Upper lobe of right lung (tissue), 1 donor: ENCODE data around the gene PDZK1. TPM values are rescaled to one million over a fixed set of nuclear protein-coding genes. Genes with fewer than 3 reads are reported as not detected.
"Not testable (repeated sequence)": the region's sequence is repeated elsewhere in the genome, so short reads cannot be mapped to it uniquely, and the experiment has no call there.

Experiments
- ATAC-seq: fragments of 200-7000 bp; cut with Tn5 transposase; one replicate; pipeline ENCODE4 v1.9.1; 2020; ENCODE audit warnings: mild to moderate bottlenecking, moderate library complexity
- DNase-seq: peaks from one replicate; pipeline ENCODE4 v3.0.0-alpha.2; 2020
- H3K27ac ChIP-seq: fragments of 200-600 bp; one replicate; pipeline ENCODE4 v1.8.0; 2022
- H3K27me3 ChIP-seq: fragments of 200-600 bp; one replicate; pipeline ENCODE4 v1.8.0; 2022; ENCODE audit warnings: mild to moderate bottlenecking
- H3K36me3 ChIP-seq: fragments of 200-600 bp; one replicate; pipeline ENCODE4 v1.8.0; 2022
- H3K4me1 ChIP-seq: fragments of 200-600 bp; one replicate; pipeline ENCODE4 v1.8.0; 2022
- H3K4me3 ChIP-seq: fragments of 200-600 bp; one replicate; pipeline ENCODE4 v1.8.0; 2022; ENCODE audit warnings: mild to moderate bottlenecking
- H3K9me3 ChIP-seq: fragments of 200-600 bp; one replicate; pipeline ENCODE4 v1.8.0; 2022
- intact Hi-C: fragments of 100-400 bp; cut with DNase I; formaldehyde crosslinking; loops from one replicate; pipeline ENCODE4 v1.11.0; 2022
- total RNA-seq: library from RNA; stranded (reverse); fragmentation: NEBNext Ultra II Directional; extraction: Animal tissue kit (Norgen Biotek cat#: 25700); gene quantifications from one replicate; pipeline ENCODE4 v1.2.1, GENCODE V29; 2021
- TF ChIP-seq, protein P1 (sequence below): fragments of 200-600 bp; IDR thresholded peaks from one replicate; pipeline ENCODE4 v1.8.0; 2022; ENCODE audit warnings: antibody characterized with exemption
- donor health status: DM: no; HTN: yes; CAD: no; lungs with severe emphysema.

The PDZK1 gene
- total RNA-seq, 1 donor from 2014 or later = 0.67 TPM

DNA sequence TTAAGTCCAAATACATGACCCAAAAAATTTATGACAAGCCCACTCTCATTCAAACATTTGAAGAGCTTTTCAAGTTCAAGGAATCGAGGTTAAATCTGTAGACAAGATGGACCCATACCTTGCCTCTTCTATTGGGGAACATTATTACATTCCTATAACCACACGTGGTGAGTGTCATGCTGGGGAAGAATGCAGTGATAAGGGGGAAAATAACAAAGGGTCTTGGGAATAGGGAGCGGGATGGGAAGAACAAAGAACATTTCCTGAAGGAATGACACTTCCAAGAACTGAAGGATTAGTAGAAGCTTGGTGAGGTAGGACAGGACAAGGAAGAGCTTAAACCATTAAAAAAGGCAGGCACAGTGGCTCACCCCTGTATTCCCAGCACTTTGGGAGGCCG, 18.8 kb downstream of the PDZK1 start:
- DNase-seq (no peak), ATAC-seq (no peak)
- no peaks in the 10 kb centered on the region for H3K27me3 ChIP-seq
- no peaks in the 10 kb centered on the region for H3K9me3 ChIP-seq
- intact Hi-C loops = no loop called here
- H3K4me3 ChIP-seq = no peak overlapping the region
- H3K4me1 ChIP-seq = no peaks in the 10 kb centered on the region
- H3K27ac ChIP-seq = no peak overlapping the region
- H3K36me3 ChIP-seq = no peaks in the 10 kb centered on the region
- TF ChIP-seq, protein P1, sequence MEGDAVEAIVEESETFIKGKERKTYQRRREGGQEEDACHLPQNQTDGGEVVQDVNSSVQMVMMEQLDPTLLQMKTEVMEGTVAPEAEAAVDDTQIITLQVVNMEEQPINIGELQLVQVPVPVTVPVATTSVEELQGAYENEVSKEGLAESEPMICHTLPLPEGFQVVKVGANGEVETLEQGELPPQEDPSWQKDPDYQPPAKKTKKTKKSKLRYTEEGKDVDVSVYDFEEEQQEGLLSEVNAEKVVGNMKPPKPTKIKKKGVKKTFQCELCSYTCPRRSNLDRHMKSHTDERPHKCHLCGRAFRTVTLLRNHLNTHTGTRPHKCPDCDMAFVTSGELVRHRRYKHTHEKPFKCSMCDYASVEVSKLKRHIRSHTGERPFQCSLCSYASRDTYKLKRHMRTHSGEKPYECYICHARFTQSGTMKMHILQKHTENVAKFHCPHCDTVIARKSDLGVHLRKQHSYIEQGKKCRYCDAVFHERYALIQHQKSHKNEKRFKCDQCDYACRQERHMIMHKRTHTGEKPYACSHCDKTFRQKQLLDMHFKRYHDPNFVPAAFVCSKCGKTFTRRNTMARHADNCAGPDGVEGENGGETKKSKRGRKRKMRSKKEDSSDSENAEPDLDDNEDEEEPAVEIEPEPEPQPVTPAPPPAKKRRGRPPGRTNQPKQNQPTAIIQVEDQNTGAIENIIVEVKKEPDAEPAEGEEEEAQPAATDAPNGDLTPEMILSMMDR = no peak

DNA sequence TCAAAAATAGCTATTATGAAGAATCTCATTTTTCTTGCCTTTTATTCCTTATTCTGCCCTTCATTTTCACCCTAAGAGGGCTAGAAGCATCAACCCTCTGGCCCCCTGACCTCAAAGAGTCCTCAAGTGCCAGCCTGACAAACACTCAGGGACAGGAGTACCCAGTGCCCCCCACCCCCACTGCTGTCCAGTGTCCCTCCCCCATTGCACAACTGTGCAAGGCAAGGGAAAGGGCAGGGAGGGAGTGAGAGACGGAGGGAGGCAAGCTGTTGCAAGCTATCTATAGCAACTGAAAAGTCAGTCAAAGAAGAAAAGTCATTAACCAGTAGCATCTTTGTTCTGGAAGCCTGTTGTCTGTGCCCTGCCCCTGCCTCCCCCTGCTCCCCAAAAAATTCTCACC, 21.1 kb downstream of the PDZK1 start:
- intact Hi-C loops, DNase-seq, H3K4me1 ChIP-seq, H3K27ac ChIP-seq, H3K27me3 ChIP-seq, H3K4me3 ChIP-seq, H3K9me3 ChIP-seq, H3K36me3 ChIP-seq: not testable (repeated sequence)
- peak; percentile 65 for ATAC-seq

DNA sequence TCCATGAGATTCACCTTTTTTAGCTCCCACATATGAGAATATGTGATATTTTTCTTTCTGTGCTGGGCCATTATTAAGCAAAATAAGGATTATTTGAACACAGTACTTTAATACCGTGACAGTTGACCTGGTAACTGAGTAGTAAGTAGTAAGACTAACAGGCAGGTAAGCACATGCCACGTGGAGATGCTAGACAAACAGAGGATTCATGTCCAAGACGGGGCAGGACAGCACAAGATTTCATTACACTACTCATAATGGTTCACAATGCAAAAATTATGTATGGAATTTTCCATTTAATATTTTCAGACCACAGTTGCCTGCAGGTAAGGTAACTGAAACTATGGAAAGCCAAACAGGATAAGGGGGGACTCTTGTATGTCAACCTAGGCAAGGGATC, 22.3 kb downstream of the PDZK1 start:
- H3K9me3 ChIP-seq, H3K4me1 ChIP-seq, DNase-seq, H3K36me3 ChIP-seq, H3K27ac ChIP-seq, H3K27me3 ChIP-seq, H3K4me3 ChIP-seq, ATAC-seq, intact Hi-C loops: not testable (repeated sequence)

DNA sequence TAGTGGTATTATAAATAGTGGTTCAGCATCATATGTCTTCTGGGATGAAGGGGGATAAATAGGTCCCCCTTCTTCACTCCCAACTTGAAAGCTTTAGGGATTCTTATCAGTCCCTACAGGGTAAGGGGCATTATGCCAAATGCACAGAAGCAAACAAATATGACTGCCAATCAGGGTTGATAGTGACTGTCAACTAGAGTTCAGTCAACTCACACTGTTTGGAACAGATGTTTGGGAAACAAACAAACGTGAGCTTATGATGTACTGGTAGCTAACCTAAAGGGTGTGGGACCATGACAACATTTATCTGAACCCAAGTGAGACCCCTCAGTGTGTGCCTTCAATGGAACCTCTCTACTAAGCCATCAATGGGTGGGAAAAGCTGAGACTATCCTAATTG, 34.0 kb downstream of the PDZK1 start:
- ATAC-seq, H3K4me3 ChIP-seq, H3K36me3 ChIP-seq, H3K4me1 ChIP-seq, H3K27me3 ChIP-seq, DNase-seq, intact Hi-C loops, H3K27ac ChIP-seq, H3K9me3 ChIP-seq: not testable (repeated sequence)

DNA sequence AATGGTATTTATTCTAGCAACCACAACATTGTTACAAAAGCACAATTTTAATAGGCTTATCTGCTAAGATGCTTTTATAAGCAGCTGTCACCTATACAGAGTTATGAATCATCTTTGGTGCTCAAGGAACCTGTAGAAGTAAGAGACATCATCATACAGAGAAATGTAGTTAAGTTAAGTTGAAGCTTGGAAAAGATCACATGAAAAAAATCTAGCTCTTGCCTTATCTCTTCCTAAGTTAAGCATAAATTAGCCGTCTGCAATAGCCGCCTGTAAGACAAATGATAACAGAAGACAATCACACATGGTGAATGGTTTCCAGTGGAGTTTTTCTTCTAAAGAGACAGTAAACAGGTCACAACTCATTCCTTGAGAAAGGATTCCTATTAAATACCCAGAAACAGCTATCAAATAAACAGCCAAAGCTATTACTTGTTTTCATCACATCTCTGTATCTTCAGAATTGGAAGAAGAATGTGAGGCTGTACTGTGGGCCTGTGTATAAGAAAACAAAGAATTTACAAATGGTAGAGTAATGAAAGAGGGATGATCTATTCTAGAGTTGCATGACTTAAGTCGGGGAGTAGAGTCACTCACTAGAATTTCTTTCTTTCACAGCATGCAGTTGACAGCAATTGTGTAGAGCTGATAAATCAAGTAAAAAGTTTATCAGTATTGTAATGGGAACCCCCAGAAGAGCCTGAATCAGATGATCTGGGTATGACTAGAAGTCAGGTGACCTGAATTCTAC, 36.0 kb downstream of the PDZK1 start:
- H3K36me3 ChIP-seq, H3K4me1 ChIP-seq, H3K4me3 ChIP-seq, intact Hi-C loops, H3K9me3 ChIP-seq, ATAC-seq, H3K27ac ChIP-seq, DNase-seq, H3K27me3 ChIP-seq: not testable (repeated sequence)

DNA sequence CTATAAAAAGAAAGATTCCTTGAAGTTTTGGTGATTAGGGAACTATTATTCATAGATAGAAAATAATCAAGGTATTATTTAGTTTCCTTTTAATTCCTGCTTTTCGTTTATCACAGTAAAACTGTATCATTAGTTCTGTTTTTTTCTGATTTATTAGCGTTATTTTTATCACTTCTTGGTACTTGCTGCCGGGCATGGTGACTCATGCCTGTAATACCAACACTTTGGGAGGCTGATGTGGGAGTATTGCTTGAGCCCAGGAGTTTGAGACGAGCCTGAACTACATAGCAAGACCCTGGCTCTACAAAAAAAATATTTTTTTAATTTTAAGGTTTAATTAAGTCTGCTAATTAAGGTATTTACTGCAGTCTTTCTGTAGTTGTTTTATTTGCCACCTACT, 42.2 kb downstream of the PDZK1 start:
- ATAC-seq, H3K9me3 ChIP-seq, H3K27me3 ChIP-seq, H3K4me3 ChIP-seq, H3K27ac ChIP-seq, H3K4me1 ChIP-seq, H3K36me3 ChIP-seq, DNase-seq, intact Hi-C loops: not testable (repeated sequence)

DNA sequence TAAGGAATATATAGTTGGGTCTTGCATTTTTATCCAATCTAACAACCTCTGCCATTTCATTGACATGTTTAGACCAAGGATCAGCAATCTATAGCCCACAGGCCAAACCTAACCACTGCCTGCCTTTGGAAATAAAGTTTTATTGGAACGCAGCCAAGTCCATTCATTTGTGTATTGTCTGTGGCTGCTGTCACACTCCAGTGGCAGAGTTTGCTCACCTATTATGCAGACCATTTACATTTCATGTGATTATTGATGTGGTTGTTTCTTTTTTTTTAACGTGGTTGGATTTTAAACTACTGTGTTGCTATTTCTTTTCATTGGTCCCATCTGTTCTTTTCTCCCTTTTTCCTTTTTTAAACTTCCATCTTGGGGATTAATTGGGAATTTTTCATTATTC, 44.7 kb downstream of the PDZK1 start:
- H3K4me1 ChIP-seq, H3K9me3 ChIP-seq, intact Hi-C loops, H3K4me3 ChIP-seq, ATAC-seq, H3K27ac ChIP-seq, H3K36me3 ChIP-seq, DNase-seq, H3K27me3 ChIP-seq: not testable (repeated sequence)

DNA sequence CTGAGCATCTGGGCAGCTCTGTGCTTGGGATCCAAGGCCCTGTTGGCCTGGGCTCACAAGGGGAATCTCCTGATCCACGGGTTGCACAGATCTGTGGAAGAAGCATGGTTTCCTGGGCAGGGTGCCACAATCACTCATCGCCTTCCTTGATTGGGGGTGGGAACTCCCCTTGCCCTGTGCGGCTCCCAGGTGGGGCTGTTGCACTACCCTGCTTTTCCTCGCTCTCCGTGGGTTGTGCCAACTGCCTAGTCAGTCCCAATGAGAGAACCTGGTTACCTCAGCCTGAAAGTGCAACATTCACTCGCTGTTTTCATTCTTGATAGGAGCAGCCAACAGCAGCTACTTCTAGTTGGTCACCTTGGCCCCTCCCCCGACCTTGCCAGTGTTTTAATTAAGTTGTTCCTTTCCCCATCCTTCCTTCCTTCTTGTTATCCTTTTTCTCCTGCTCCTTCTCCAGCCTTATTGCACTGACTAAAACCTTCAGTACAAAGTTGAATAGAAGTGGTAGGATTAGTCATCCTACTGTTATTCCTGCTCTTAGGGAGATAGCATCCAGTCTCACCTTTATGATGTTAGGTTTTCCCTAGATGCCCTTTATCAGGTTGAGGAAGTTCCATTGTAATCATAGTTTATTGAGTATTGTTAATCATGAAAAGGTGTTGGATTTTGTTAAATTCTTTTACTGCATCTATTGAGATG, 50.8 kb downstream of the PDZK1 start:
- intact Hi-C loops, H3K4me1 ChIP-seq, H3K27me3 ChIP-seq, H3K9me3 ChIP-seq, H3K36me3 ChIP-seq, H3K4me3 ChIP-seq, DNase-seq, H3K27ac ChIP-seq: not testable (repeated sequence)
- peak; percentile 31 for ATAC-seq

DNA sequence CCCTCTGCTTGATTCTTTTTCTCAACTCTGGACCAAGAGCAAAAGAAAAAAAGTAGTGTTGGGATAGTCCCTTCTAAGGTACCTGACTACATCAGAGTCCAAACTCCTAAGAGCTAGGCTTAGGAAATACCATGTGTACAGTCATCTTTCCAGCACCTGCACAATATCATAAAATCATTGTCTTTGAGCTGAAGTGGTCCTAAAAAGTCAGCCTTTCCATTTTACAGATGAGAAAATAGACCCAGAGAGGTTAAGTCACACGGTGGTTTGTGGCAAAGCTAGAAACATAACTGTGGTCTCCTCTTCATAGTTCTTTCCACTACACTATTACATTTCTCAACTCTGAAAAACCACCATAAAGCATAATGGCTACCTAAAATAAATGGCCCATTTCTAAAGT, 63.2 kb downstream of the PDZK1 start:
- H3K36me3 ChIP-seq, ATAC-seq, DNase-seq, intact Hi-C loops, H3K27me3 ChIP-seq, H3K27ac ChIP-seq, H3K4me3 ChIP-seq, H3K9me3 ChIP-seq, H3K4me1 ChIP-seq: not testable (repeated sequence)

DNA sequence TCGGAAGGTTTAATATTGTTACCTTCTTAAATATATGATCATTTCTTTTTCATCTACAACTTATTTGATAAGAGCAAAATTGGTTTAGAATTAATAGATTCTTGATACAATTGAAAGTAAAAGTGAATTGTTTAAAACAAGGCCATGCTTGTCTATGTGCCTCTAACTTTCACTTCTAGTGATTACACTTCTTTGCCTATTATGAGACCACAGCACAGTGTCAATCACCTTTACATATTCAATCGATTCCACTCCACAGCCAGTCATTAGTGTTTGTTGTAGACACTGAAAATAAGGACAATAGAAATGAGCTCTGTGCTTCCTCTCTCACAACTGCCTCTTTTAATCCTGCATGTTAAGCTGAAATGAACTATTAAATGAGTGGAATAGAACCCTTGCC, 65.3 kb downstream of the PDZK1 start:
- H3K27me3 ChIP-seq, intact Hi-C loops, H3K4me3 ChIP-seq, H3K36me3 ChIP-seq, H3K9me3 ChIP-seq, ATAC-seq, DNase-seq, H3K4me1 ChIP-seq, H3K27ac ChIP-seq: not testable (repeated sequence)

DNA sequence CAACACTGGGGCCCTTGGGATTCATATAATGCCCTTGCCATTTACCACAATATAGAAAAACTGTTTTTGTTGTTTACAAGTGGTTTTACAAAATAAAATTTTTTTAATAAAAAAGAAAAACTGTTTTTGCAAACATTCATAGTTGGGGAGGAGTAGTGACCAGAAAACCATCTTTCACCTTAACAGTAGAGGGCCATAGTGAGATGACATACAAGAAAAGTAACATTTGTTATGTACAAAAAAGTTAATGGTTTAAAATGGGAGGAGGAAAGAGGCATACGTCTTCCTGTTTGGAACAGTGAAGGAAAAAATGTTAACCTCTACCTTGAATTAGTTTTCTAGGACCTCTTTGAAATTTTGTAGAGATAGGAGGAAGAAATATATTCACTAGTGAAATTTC, 70.9 kb downstream of the PDZK1 start:
- H3K4me1 ChIP-seq, H3K4me3 ChIP-seq, H3K27ac ChIP-seq, intact Hi-C loops, H3K36me3 ChIP-seq, DNase-seq, H3K27me3 ChIP-seq, ATAC-seq, H3K9me3 ChIP-seq: not testable (repeated sequence)

DNA sequence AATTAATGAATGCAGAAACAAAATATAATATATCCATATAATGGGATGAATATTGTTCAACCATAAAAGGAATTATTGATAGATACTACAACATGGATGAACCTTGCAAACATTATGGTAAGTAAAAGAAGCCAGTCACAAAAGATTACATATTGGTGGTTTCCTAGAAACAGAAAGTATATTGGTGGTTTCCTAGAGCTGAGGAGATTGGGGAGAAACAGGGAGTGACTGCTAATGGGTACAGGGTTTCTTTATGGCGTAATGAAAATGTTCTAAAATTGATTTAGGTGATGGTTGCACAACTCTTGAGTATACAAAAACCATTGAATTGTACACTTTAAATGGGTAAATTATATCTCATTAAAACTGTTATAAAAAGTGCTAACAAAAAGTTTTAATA, 85.0 kb downstream of the PDZK1 start:
- H3K27me3 ChIP-seq, H3K4me3 ChIP-seq, intact Hi-C loops, DNase-seq, ATAC-seq, H3K4me1 ChIP-seq, H3K36me3 ChIP-seq, H3K9me3 ChIP-seq, H3K27ac ChIP-seq: not testable (repeated sequence)
